GM18868 (cell line): ENCODE results near the gene WDR44.
"Not testable (repeated sequence)": the region's sequence is repeated elsewhere in the genome, so short reads cannot be mapped to it uniquely, and the experiment has no call there.

Source experiments
- ATAC-seq: cut with Tn5 transposase; IDR thresholded peaks from one replicate; pipeline ENCODE4 v1.9.1; 2021; ENCODE audit warnings: mild to moderate bottlenecking, moderate library complexity; ENCODE audit not compliant: unreplicated experiment

WDR44 gene

GRCh38 chrX:118345464-118346257, at the start of gene WDR44:
TSS of gene WDR44 (plus strand) at chrX:118346106. CDS start at chrX:118346504, 398 bp downstream.
- peak; percentile 81 for ATAC-seq

- not testable (repeated sequence) for ATAC-seq
These were observed 40.1 kb upstream of the WDR44 start for GRCh38 chrX:118305827-118306226.

- no peak for ATAC-seq
These were observed 30.4 kb upstream of the WDR44 start for GRCh38 chrX:118315529-118315928.

- no peak for ATAC-seq
These were observed 21.3 kb upstream of the WDR44 start for GRCh38 chrX:118324588-118324987.

- no peak for ATAC-seq
These were observed 20.5 kb upstream of the WDR44 start for GRCh38 chrX:118325453-118325852.

GRCh38 chrX:118329175-118329574, 16.7 kb upstream of the WDR44 start:
- ATAC-seq: no peak

GRCh38 chrX:118337687-118338086, 8.2 kb upstream of the WDR44 start:
- no peak for ATAC-seq

- ATAC-seq: no peak
These were observed 7.0 kb upstream of the WDR44 start for GRCh38 chrX:118338930-118339329.

- peak; percentile 20 for ATAC-seq
These were observed 852 bp upstream of the WDR44 start for GRCh38 chrX:118345045-118345463.

- peak; percentile 15 for ATAC-seq
These were observed 570 bp downstream of the WDR44 start for GRCh38 chrX:118346258-118347094.

GRCh38 chrX:118347131-118347530, 1.2 kb downstream of the WDR44 start:
- ATAC-seq: peak; percentile 18

GRCh38 chrX:118347736-118348135, 1.8 kb downstream of the WDR44 start:
- no peak for ATAC-seq

- no peak for ATAC-seq
These were observed 2.4 kb downstream of the WDR44 start for GRCh38 chrX:118348186-118348810.

GRCh38 chrX:118349188-118349587, 3.3 kb downstream of the WDR44 start:
- ATAC-seq: no peak

GRCh38 chrX:118350221-118350620, 4.3 kb downstream of the WDR44 start:
- ATAC-seq: no peak

GRCh38 chrX:118350706-118351105, 4.8 kb downstream of the WDR44 start:
- ATAC-seq: peak; percentile 10

- no peak for ATAC-seq
These were observed 6.7 kb downstream of the WDR44 start for GRCh38 chrX:118352566-118352965.

GRCh38 chrX:118353081-118353850, 7.4 kb downstream of the WDR44 start:
- peak; percentile 75 for ATAC-seq

- no peak for ATAC-seq
These were observed 9.5 kb downstream of the WDR44 start for GRCh38 chrX:118355225-118355920.

- no peak for ATAC-seq
These were observed 10.3 kb downstream of the WDR44 start for GRCh38 chrX:118356154-118356701.
